ENCODE results near the gene KLHL33.
"Not testable (repeated sequence)": the region's sequence is repeated elsewhere in the genome, so short reads cannot be mapped to it uniquely, and the experiment has no call there.

Gene KLHL33

GRCh38 chr14:20435582-20436362 lies at the start of gene KLHL33:
TSS of gene KLHL33 (minus strand) at chr14:20436166. CDS start at chr14:20435811, 355 bp downstream.
- DNase-seq, result no peak

- DNase-seq, result no peak
Observed at GRCh38 chr14:20482382-20482781, 46.4 kb upstream of the KLHL33 start.

GRCh38 chr14:20478894-20479293 lies 42.9 kb upstream of the KLHL33 start:
- DNase-seq, result no peak

DNA sequence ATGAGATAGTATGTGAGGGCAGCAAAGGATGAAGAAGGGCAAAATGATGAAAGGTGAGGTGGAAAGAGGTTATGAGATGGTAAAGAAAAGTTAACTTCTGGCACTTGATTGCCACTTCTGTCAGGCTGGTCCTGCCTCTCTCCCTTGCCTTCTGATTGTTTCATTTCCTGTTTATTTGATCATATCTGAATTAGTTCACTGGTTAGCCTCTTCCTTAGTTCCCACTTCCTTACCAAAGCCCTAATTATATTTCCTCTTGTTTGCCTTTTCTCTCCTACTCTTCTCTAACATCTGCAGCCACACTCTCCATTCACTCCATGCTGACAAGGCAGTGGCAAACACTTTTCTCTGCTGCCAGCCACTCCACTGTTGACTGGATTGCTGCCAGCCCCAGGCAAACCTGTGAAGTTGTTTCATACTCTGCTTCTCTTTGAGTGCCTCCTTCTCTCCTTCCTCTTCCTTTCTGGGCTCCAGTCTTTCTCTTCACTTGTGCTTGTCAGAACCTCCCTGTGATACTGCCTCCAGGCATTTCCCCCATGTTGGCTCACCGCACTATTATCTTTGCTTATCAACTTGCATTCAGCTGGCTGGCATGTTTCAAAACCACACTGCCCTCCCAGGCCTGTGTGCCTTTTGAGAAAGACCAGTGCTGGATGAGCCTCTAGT lies 41.4 kb upstream of the KLHL33 start:
- DNase-seq, result no peak

DNA sequence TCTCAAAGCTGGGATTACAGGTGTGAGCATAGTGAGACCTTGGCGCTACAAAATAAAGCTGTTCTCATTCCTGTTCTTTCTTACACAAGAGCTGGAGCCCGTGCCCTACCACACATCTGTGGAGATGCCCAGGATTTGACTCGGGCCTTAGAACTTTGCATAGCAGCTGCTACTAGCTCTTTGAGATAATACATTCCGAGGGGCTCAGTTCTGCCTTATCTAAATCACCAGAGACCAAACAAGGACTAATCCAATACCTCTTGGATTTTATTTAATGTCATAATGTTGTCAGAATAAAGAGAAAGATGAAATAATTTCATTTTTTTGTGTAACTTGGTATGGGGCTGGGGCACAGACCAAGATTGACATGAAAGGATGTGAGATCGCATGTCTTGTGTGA lies 40.8 kb upstream of the KLHL33 start:
- no peak for DNase-seq

- DNase-seq, result no peak
Observed at GRCh38 chr14:20472536-20473169, 36.7 kb upstream of the KLHL33 start.

DNA sequence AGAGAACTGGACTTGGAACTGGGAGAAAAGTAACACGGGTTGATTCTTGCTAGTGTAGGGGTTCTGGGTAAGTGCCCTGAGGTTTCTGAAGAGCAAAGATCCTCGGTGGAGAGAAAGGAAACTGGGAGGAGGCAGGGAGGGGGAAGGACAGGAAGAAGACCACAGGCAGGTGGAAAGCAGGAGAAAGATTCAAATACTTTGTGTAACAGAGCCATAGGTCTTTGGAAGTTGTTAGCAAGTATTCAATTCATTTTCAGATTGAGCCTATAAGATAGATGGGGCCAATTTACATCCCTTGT lies 34.6 kb upstream of the KLHL33 start:
- no peak for DNase-seq

- DNase-seq, result peak; percentile 46 to 71
Observed at GRCh38 chr14:20469890-20470602, 34.1 kb upstream of the KLHL33 start.

GRCh38 chr14:20469242-20469889 lies 33.4 kb upstream of the KLHL33 start, which contains the start of gene PNP:
TSS of gene PNP (plus strand) at chr14:20469406. CDS start at chr14:20469525, 119 bp downstream.
- peak; percentile 80 to 87 for DNase-seq

GRCh38 chr14:20468764-20469241 lies 32.8 kb upstream of the KLHL33 start:
- no peak for DNase-seq

GRCh38 chr14:20461225-20462141 lies 25.5 kb upstream of the KLHL33 start, which contains the start of gene PIP4P1:
TSS of gene PIP4P1 (minus strand) at chr14:20461434. CDS start at chr14:20461325, 109 bp downstream.
- peak; percentile 96 to 98 for DNase-seq

GRCh38 chr14:20460458-20461224 lies 24.7 kb upstream of the KLHL33 start:
- DNase-seq, result peak; percentile 48 to 53

DNA sequence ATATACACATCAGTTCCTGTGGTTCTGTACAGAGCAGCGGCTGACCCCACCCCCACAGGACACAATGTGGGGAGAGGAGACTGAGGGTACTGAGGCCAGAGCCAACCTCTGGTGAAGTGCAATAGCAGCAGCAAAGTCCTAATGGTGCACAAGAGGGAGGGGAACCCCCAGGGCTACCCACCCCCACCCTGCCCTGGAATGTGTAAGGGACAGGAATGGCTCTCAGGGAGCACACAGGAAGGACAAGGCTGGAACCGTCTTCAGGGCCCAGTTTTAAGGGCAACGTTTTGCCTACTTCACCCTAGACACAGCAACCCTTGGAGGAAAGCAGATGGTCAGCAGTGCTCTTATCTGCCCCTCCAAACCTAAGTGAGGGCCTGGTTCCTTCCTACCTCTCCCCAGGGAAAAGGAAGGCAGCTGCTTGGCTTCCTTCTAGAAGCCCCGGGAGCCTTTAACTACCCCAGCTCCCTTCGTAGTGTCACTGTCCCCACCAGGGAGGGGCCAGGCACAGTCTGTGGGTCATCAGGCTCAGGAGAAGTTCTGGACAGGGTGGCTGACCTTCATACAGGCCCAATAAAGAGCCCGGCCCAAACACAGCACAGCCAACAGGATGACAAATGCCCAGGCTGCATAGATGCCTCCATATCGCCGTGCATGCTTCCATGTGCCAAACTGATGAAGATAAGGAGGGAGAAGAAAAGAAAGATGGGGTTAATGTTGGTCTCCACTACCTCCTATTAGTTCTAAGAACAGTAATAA lies 22.2 kb upstream of the KLHL33 start:
- no peak for DNase-seq

- DNase-seq, result no peak
Observed at GRCh38 chr14:20456971-20457370, 21.0 kb upstream of the KLHL33 start.

- DNase-seq, result no peak
Observed at GRCh38 chr14:20455355-20456300, 19.7 kb upstream of the KLHL33 start.

- peak; percentile 91 to 98 for DNase-seq
Observed at GRCh38 chr14:20454516-20455354, 18.8 kb upstream of the KLHL33 start, which contains the start of the genes APEX1 and OSGEP. TSS of gene APEX1 (plus strand) at chr14:20455226. CDS start at chr14:20455646, 420 bp downstream. TSS of gene OSGEP (minus strand) at chr14:20454812. CDS start at chr14:20454683, 129 bp downstream.

GRCh38 chr14:20452831-20453230 lies 16.9 kb upstream of the KLHL33 start:
- DNase-seq, result not testable (repeated sequence)

Measured in stimulated activated CD4-positive, alpha-beta T cell treated with anti-CD3 and anti-CD28 coated beads, Interleukin-4, amount 100 ng/mL, for 4 hours (primary cell).